DOHH2 (cell line): ENCODE data around the gene SIGLEC12.

Experiments used
- H3F3A ChIP-seq: fragments of 200-600 bp; sonication (generic), shearing (Covaris generic); 2 replicates; pipeline ENCODE4 v1.6.0; 2016; ENCODE audit warnings: antibody characterized with exemption, mild to moderate bottlenecking; ENCODE audit not compliant: control insufficient read depth, insufficient read depth
- H3K27ac ChIP-seq: fragments of 200-600 bp; sonication (generic); 2 replicates; pipeline ENCODE4 v1.5.1; 2014; ENCODE audit warnings: low read depth, mild to moderate bottlenecking, low read length, moderate library complexity
- H3K27me3 ChIP-seq: fragments of 200-600 bp; sonication (generic); 2 replicates; pipeline ENCODE4 v1.6.1; 2014; ENCODE audit warnings: mild to moderate bottlenecking, low read length, mixed read lengths; ENCODE audit not compliant: control insufficient read depth
- H3K36me3 ChIP-seq: fragments of 200-600 bp; sonication (generic); 2 replicates; pipeline ENCODE4 v1.6.1; 2014; ENCODE audit warnings: mild to moderate bottlenecking, low read length, moderate library complexity, mixed read lengths; ENCODE audit not compliant: control insufficient read depth
- H3K4me1 ChIP-seq: fragments of 200-600 bp; sonication (generic); 2 replicates; pipeline ENCODE4 v1.6.1; 2014; ENCODE audit warnings: mild to moderate bottlenecking, low read length, mixed read lengths; ENCODE audit not compliant: control insufficient read depth
- H3K4me2 ChIP-seq: fragments of 200-600 bp; sonication (generic); 2 replicates; pipeline ENCODE4 v1.6.0; 2014; ENCODE audit warnings: mild to moderate bottlenecking, low read length, moderate library complexity
- H3K4me3 ChIP-seq: fragments of 200-600 bp; sonication (generic); 2 replicates; pipeline ENCODE4 v1.5.1; 2014; ENCODE audit warnings: mild to moderate bottlenecking, low read length, mixed read lengths
- H3K79me2 ChIP-seq: fragments of 200-600 bp; sonication (generic); 2 replicates; pipeline ENCODE4 v1.6.1; 2014; ENCODE audit warnings: mild to moderate bottlenecking, low read length, mixed read lengths; ENCODE audit not compliant: control insufficient read depth
- H3K9me2 ChIP-seq: fragments of 200-600 bp; sonication (generic); replicated peaks from 2 replicates; pipeline ENCODE4 v1.6.1; 2014; ENCODE audit warnings: mild to moderate bottlenecking, low read length, mixed read lengths; ENCODE audit not compliant: control insufficient read depth
- H3K9me3 ChIP-seq: fragments of 200-600 bp; sonication (generic); 2 replicates; pipeline ENCODE4 v1.6.1; 2014; ENCODE audit warnings: antibody characterized with exemption, low read length, mixed read lengths; ENCODE audit not compliant: control insufficient read depth, insufficient read depth
- H4K20me1 ChIP-seq: fragments of 200-600 bp; sonication (generic); 2 replicates; pipeline ENCODE4 v1.6.0; 2014; ENCODE audit warnings: low read depth, mild to moderate bottlenecking, antibody characterized with exemption, low read length, moderate library complexity; ENCODE audit not compliant: control insufficient read depth, insufficient read depth
- CTCF ChIP-seq: fragments of 200-600 bp; sonication (generic); IDR thresholded peaks from one replicate; pipeline ENCODE4 v1.5.1; 2014; ENCODE audit warnings: antibody characterized with exemption, mild to moderate bottlenecking, low read depth, low read length; ENCODE audit not compliant: poor library complexity, severe bottlenecking
- EZH2phosphoT487 ChIP-seq: fragments of 200-600 bp; sonication (generic); IDR thresholded peaks from 2 replicates; pipeline ENCODE4 v1.6.1; 2017; ENCODE audit warnings: borderline replicate concordance, mild to moderate bottlenecking, antibody characterized with exemption, low read length, moderate library complexity, mixed read lengths

SIGLEC12 gene

GRCh38 chr19:51507192-51507591, 5.6 kb upstream of the SIGLEC12 start:
- Histone ChIP-seq H3K36me3 (no peaks in the 10 kb centered on the region), H3F3A (no peaks in the 10 kb centered on the region), H3K27ac (no peak overlapping the region), H3K4me2 (no peak overlapping the region), H4K20me1 (no peaks in the 10 kb centered on the region), H3K27me3 (no peaks in the 10 kb centered on the region), H3K9me2 (no peaks in the 10 kb centered on the region), H3K4me3 (no peak overlapping the region), H3K9me3 (no peaks in the 10 kb centered on the region), H3K4me1 (no peaks in the 10 kb centered on the region), H3K79me2 (no peaks in the 10 kb centered on the region)
- no peak for TF ChIP-seq CTCF
- TF ChIP-seq EZH2phosphoT487: no peak

- no peaks in the 10 kb centered on the region for H3K79me2 ChIP-seq
- no peaks in the 10 kb centered on the region for H3K4me1 ChIP-seq
- H3K4me3 ChIP-seq: no peak overlapping the region
- no peaks in the 10 kb centered on the region for H3F3A ChIP-seq
- no peaks in the 10 kb centered on the region for H3K27me3 ChIP-seq
- H3K36me3 ChIP-seq: no peaks in the 10 kb centered on the region
- H3K27ac ChIP-seq: no peak overlapping the region
- H3K4me2 ChIP-seq: no peak overlapping the region
- H4K20me1 ChIP-seq: no peaks in the 10 kb centered on the region
- no peak for TF ChIP-seq EZH2phosphoT487
- TF ChIP-seq CTCF: no peak
- no peaks in the 10 kb centered on the region for H3K9me2 ChIP-seq
- H3K9me3 ChIP-seq: no peaks in the 10 kb centered on the region
These were observed 4.3 kb upstream of the SIGLEC12 start for GRCh38 chr19:51505904-51506303.

GRCh38 chr19:51503896-51504295, 2.3 kb upstream of the SIGLEC12 start:
- Histone ChIP-seq H3K4me1 (no peaks in the 10 kb centered on the region), H3K9me2 (no peaks in the 10 kb centered on the region), H4K20me1 (no peaks in the 10 kb centered on the region), H3K36me3 (no peaks in the 10 kb centered on the region), H3K27me3 (no peaks in the 10 kb centered on the region), H3F3A (no peaks in the 10 kb centered on the region), H3K27ac (no peak overlapping the region), H3K4me3 (no peak overlapping the region), H3K9me3 (no peaks in the 10 kb centered on the region), H3K79me2 (no peaks in the 10 kb centered on the region), H3K4me2 (no peak overlapping the region)
- no peak for TF ChIP-seq EZH2phosphoT487
- no peak for TF ChIP-seq CTCF
